Measurements from ENCODE around the gene FAM180A. TPM values are rescaled to one million over a fixed set of nuclear protein-coding genes. Genes with fewer than 3 reads are reported as not detected.

FAM180A gene
- total and polyA plus RNA-seq, 2 of the 8 experiments (the other 6 are each of a cell fraction or from before 2014, with no cell fraction given): not detected

- Histone ChIP-seq H2BK120ac (replicated peaks; ENCODE audit: low read depth, low read length) (no peak overlapping the region), H2BK15ac (ENCODE audit: low read length) (no peak overlapping the region), H2AK5ac (ENCODE audit: low read depth, low read length) (no peak overlapping the region), H3K79me2 (ENCODE audit: control insufficient read depth in 1 of 2, insufficient read depth in 2 of 2, low read length in 2 of 2) (no peaks in the 10 kb centered on the region), H3K18ac (ENCODE audit: extremely low read depth, low read length) (no peak overlapping the region), H3K56ac (replicated peaks; ENCODE audit: insufficient read length, low read depth, low read length) (no peak overlapping the region), H3K14ac (ENCODE audit: insufficient read length) (no peak overlapping the region), H2BK12ac (ENCODE audit: low read depth, low read length) (no peak overlapping the region), H3K4me3 (ENCODE audit: extremely low read depth in 1 of 4, insufficient read depth in 2 of 4, low read depth in 3 of 4, low read length in 4 of 4) (no peak overlapping the region), H3K9ac (replicated peaks in 1 of 4; ENCODE audit: extremely low read depth in 1 of 4, low read depth in 3 of 4, low read length in 3 of 4) (no peak overlapping the region), H3K9me3 (ENCODE audit: insufficient read depth in 2 of 2, low read depth in 1 of 2, low read length in 1 of 2) (no peaks in the 10 kb centered on the region), H3K27me3 (replicated peaks in 1 of 4; ENCODE audit: control insufficient read depth in 3 of 4, extremely low read depth in 1 of 4, insufficient read depth in 3 of 4, low read length in 3 of 4) (no peaks in the 10 kb centered on the region), H2BK5ac (ENCODE audit: low read depth, low read length) (no peak overlapping the region), H3K27ac (ENCODE audit: low read depth, low read length) (no peak overlapping the region), H4K5ac (ENCODE audit: insufficient read length, low read depth, low read length) (no peak overlapping the region), H2BK20ac (ENCODE audit: low read length) (no peak overlapping the region), H3K23ac (ENCODE audit: insufficient read length) (no peak overlapping the region), H3K36me3 (ENCODE audit: control insufficient read depth in 2 of 4, insufficient read depth in 4 of 4, low read length in 3 of 4) (no peaks in the 10 kb centered on the region), H4K20me1 (replicated peaks in 1 of 2; ENCODE audit: control insufficient read depth in 1 of 2, insufficient read depth in 2 of 2, low read length in 2 of 2) (no peaks in the 10 kb centered on the region), H3K4me1 (replicated peaks in 1 of 4; ENCODE audit: control insufficient read depth in 3 of 4, insufficient read depth in 4 of 4, low read length in 3 of 4) (peaks cover 0 to 4% (median 0%) of the 10 kb centered on the region in 4 experiments; a peak in 1 of 7 replicates), H4K91ac (replicated peaks; ENCODE audit: insufficient read length, low read length) (no peak overlapping the region), H4K8ac (ENCODE audit: extremely low read depth, insufficient read depth, low read length) (no peak overlapping the region), H2AFZ (ENCODE audit: low read length) (no peak overlapping the region), H3K79me1 (ENCODE audit: low read depth, low read length) (0 out of 2 replicates have a peak, but pooled peaks cover 2% of the 10 kb centered on the region), H3K4ac (replicated peaks; ENCODE audit: insufficient read length, low read depth, low read length) (no peak overlapping the region), H3K23me2 (ENCODE audit: low read depth, low read length) (no peaks in the 10 kb centered on the region), H3K4me2 (ENCODE audit: insufficient read depth in 1 of 2, low read depth in 2 of 2, low read length in 2 of 2) (no peak overlapping the region)
- POLR2A ChIA-PET (ENCODE audit: partially characterized antibody): no interaction called here
- CTCF ChIA-PET (ENCODE audit: partially characterized antibody): interaction anchor here (0.6 to 14.4 kb wide), 18 partner anchors 7 to 978 kb away, joined by 3 to 133 read pairs (median 6); partner anchors contain the start of gene SLC13A4
- no peak for DNase-seq (ENCODE audit: low read depth in 1 of 2, low spot score in 2 of 2)
- no peak for FAIRE-seq
- 82% methylated on average over 7 of the region's 7 CpGs; no CpG with 5 or more reads in 1 of the 2 experiments for WGBS, 2 experiments (ENCODE audit: extremely low coverage in 1 of 2, insufficient coverage in 1 of 2, insufficient read length in 1 of 2, insufficient replicate concordance in 2 of 2, low coverage in 1 of 2, low lambda C conversion rate in 2 of 2, missing lambda C conversion rate in 1 of 2)
- TF ChIP-seq MAFK (IDR thresholded peaks at IDR 0.05; ENCODE audit: low read depth, low read length): no peak
- no peak for TF ChIP-seq EZH2 (IDR thresholded peaks at IDR 0.05; ENCODE audit: low read depth, low read length, severe bottlenecking)
- TF ChIP-seq E2F6 (IDR thresholded peaks at IDR 0.05): no peak
- TF ChIP-seq SP1 (IDR thresholded peaks at IDR 0.05; ENCODE audit: low read depth, low read length): no peak
- no peak for TF ChIP-seq SIRT6 (IDR thresholded peaks at IDR 0.05; ENCODE audit: low read length)
- TF ChIP-seq CBX8 (IDR thresholded peaks at IDR 0.05; ENCODE audit: borderline replicate concordance, low read depth, low read length): no peak
- TF ChIP-seq SP4 (IDR thresholded peaks at IDR 0.05; ENCODE audit: low read length): no peak
- no peak for TF ChIP-seq SP2 (IDR thresholded peaks at IDR 0.05; ENCODE audit: low read length)
- no peak for TF ChIP-seq EGR1 (IDR thresholded peaks at IDR 0.05; ENCODE audit: borderline replicate concordance, low read depth, low read length)
- no peak for TF ChIP-seq TCF12 (IDR thresholded peaks at IDR 0.05; ENCODE audit: low read depth, low read length)
- no peak for TF ChIP-seq FOSL1 (IDR thresholded peaks at IDR 0.05; ENCODE audit: insufficient read depth, low read depth, low read length)
Observed at GRCh38 chr7:135706858-135707569, 41.6 kb downstream of the FAM180A start.
